GM23338 (cell line): Measurements from ENCODE around the gene WDR37. TPM values are rescaled to one million over a fixed set of nuclear protein-coding genes. Genes with fewer than 3 reads are reported as not detected.

Experiments
- ATAC-seq: fragments of 200-7000 bp; cut with Tn5 transposase; 3 replicates; pipeline ENCODE4 v1.9.1; 2020
- DNase-seq: peaks from one replicate; pipeline ENCODE4 v3.0.0-alpha.2; 2015; ENCODE audit warnings: low spot score
- H2AFZ ChIP-seq: fragments of 200-600 bp; sonication (generic); 2 replicates; pipeline ENCODE4 v1.8.0; 2016; ENCODE audit warnings: antibody characterized with exemption, mild to moderate bottlenecking, moderate library complexity
- H3F3A ChIP-seq: fragments of 200-600 bp; sonication (generic); replicated peaks from 2 replicates; pipeline ENCODE4 v1.8.0; 2017; ENCODE audit warnings: antibody characterized with exemption, mixed run types, low read depth
- H3K27ac ChIP-seq: fragments of 200-600 bp; sonication (generic); 2 replicates; pipeline ENCODE4 v1.6.1; 2016; ENCODE audit warnings: low read depth
- H3K27me3 ChIP-seq: fragments of 200-600 bp; sonication (generic); 2 replicates; pipeline ENCODE4 v1.8.0; 2016; ENCODE audit warnings: mild to moderate bottlenecking, mixed run types, moderate library complexity; ENCODE audit not compliant: insufficient read depth
- H3K36me3 ChIP-seq: fragments of 200-600 bp; sonication (generic); 2 replicates; pipeline ENCODE4 v1.8.0; 2016; ENCODE audit warnings: mild to moderate bottlenecking; ENCODE audit not compliant: insufficient read depth
- H3K4me1 ChIP-seq: fragments of 200-600 bp; sonication (generic); 2 replicates; pipeline ENCODE4 v1.8.0; 2016; ENCODE audit warnings: mild to moderate bottlenecking, moderate library complexity; ENCODE audit not compliant: insufficient read depth
- H3K4me2 ChIP-seq: fragments of 200-600 bp; sonication (generic); 2 replicates; pipeline ENCODE4 v1.7.1; 2017; ENCODE audit warnings: mixed run types
- H3K4me3 ChIP-seq: fragments of 200-600 bp; sonication (generic); 2 replicates; pipeline ENCODE4 v1.6.1; 2016; ENCODE audit warnings: mixed run types
- H3K79me2 ChIP-seq: fragments of 200-600 bp; sonication (generic); replicated peaks from 2 replicates; pipeline ENCODE4 v1.8.0; 2017; ENCODE audit warnings: mild to moderate bottlenecking; ENCODE audit not compliant: insufficient read depth
- H3K9me2 ChIP-seq: fragments of 200-600 bp; sonication (generic); 2 replicates; pipeline ENCODE4 v1.8.0; 2017; ENCODE audit not compliant: insufficient read depth
- H4K20me1 ChIP-seq: fragments of 200-600 bp; sonication (generic); replicated peaks from 2 replicates; pipeline ENCODE4 v1.8.0; 2017; ENCODE audit warnings: mild to moderate bottlenecking; ENCODE audit not compliant: insufficient read depth
- H3K27ac Mint-ChIP-seq: 2 replicates; pipeline ENCODE4 v1.8.0; 2020; ENCODE audit warnings: inconsistent platforms, mild to moderate bottlenecking, moderate library complexity, mixed read lengths
- H3K27me3 Mint-ChIP-seq: 3 replicates; pipeline ENCODE4 v1.8.0; 2022; ENCODE audit warnings: low read depth, mild to moderate bottlenecking, moderate library complexity, mixed read lengths, inconsistent platforms; ENCODE audit not compliant: insufficient read depth, poor library complexity
- H3K36me3 Mint-ChIP-seq: 3 replicates; pipeline ENCODE4 v1.8.0; 2021; ENCODE audit warnings: low read depth, mild to moderate bottlenecking, inconsistent platforms, moderate library complexity, mixed read lengths
- H3K4me1 Mint-ChIP-seq: 3 replicates; pipeline ENCODE4 v1.8.0; 2020; ENCODE audit warnings: mild to moderate bottlenecking, inconsistent platforms, mixed read lengths
- H3K4me3 Mint-ChIP-seq: 3 replicates; pipeline ENCODE4 v1.8.0; 2021; ENCODE audit warnings: moderate library complexity, mild to moderate bottlenecking, inconsistent platforms, mixed read lengths
- H3K9me3 Mint-ChIP-seq: 3 replicates; pipeline ENCODE4 v1.8.0; 2020; ENCODE audit warnings: moderate library complexity, mild to moderate bottlenecking, inconsistent platforms, mixed read lengths
- CREB1 ChIP-seq: fragments of 250-450 bp; sonication (Bioruptor Pico); IDR thresholded peaks from 2 replicates; pipeline ENCODE4 v1.5.0; 2020; ENCODE audit warnings: low read depth, mild to moderate bottlenecking, moderate library complexity
- EZH2 ChIP-seq: fragments of 200-600 bp; sonication (generic); IDR thresholded peaks from one replicate; pipeline ENCODE4 v1.8.0; 2017; ENCODE audit warnings: antibody characterized with exemption, mild to moderate bottlenecking, low read depth; ENCODE audit not compliant: unreplicated experiment
- EZH2phosphoT487 ChIP-seq: fragments of 200-600 bp; sonication (generic); IDR thresholded peaks from one replicate; pipeline ENCODE4 v1.8.1; 2018; ENCODE audit warnings: antibody characterized with exemption; ENCODE audit not compliant: unreplicated experiment
- JUNB ChIP-seq: IDR thresholded peaks from one replicate; pipeline ENCODE4 v1.6.1; 2016; ENCODE audit warnings: antibody characterized with exemption; ENCODE audit not compliant: unreplicated experiment
- NANOG ChIP-seq: IDR thresholded peaks from 2 replicates; pipeline ENCODE4 v1.6.1; 2016; ENCODE audit warnings: antibody characterized with exemption, borderline replicate concordance
- POLR2AphosphoS5 ChIP-seq: IDR thresholded peaks from 2 replicates; pipeline ENCODE4 v1.6.1; 2016; ENCODE audit warnings: antibody characterized with exemption, low read depth
- STAT1 ChIP-seq: IDR thresholded peaks from one replicate; pipeline ENCODE4 v1.6.1; 2016; ENCODE audit warnings: antibody characterized with exemption; ENCODE audit not compliant: unreplicated experiment
- ZNF114 ChIP-seq: fragments of 250-450 bp; sonication (Bioruptor Pico); IDR thresholded peaks from 2 replicates; pipeline ENCODE4 v1.5.0; 2020; ENCODE audit warnings: mild to moderate bottlenecking, moderate library complexity
- ZNF331 ChIP-seq: fragments of 250-450 bp; sonication (Bioruptor Pico); IDR thresholded peaks from 2 replicates; pipeline ENCODE4 v1.5.0; 2020; ENCODE audit warnings: low read depth, mild to moderate bottlenecking, moderate library complexity
- polyA plus RNA-seq: library from polyadenylated mRNA; unstranded; fragments of >200 nt; fragmentation: Nextera tagmentation; extraction: Ambion mirVana; gene quantifications from 2 replicates; pipeline ENCODE4 v1.2.1, GENCODE V29; 2016
- total RNA-seq: library from RNA; depleted of rRNA; stranded (reverse); fragments of >200 nt; shearing (Covaris generic); gene quantifications from 2 replicates; pipeline ENCODE4 v1.2.3, GENCODE V29; 2014
- TF ChIP-seq, protein P1 (sequence below), 2 experiments: fragments of 200-600 bp in 1 of 2; sonication (generic) in 1 of 2; conservative IDR thresholded peaks; 2 replicates each; pipeline versions ENCODE4 v1.5.1 to v1.6.1; 2016 to 2017; ENCODE audit warnings: antibody characterized with exemption in 2 of 2, low read depth in 2 of 2, mild to moderate bottlenecking in 2 of 2, moderate library complexity in 1 of 2
- TF ChIP-seq, protein P2 (sequence below): fragments of 250-450 bp; sonication (Bioruptor Pico); IDR thresholded peaks from 2 replicates; pipeline ENCODE4 v1.5.0; 2020; ENCODE audit warnings: mild to moderate bottlenecking, moderate library complexity
- TF ChIP-seq, protein P3 (sequence below): IDR thresholded peaks from one replicate; pipeline ENCODE4 v1.6.1; 2018; ENCODE audit warnings: antibody characterized with exemption; ENCODE audit not compliant: unreplicated experiment
- TF ChIP-seq, protein P4 (sequence below): IDR thresholded peaks from 2 replicates; pipeline ENCODE4 v1.6.1; 2016; ENCODE audit warnings: antibody characterized with exemption

WDR37 gene
- total and polyA plus RNA-seq, 2 experiments from 2014 or later: 6.0 to 10.2 TPM

DNA sequence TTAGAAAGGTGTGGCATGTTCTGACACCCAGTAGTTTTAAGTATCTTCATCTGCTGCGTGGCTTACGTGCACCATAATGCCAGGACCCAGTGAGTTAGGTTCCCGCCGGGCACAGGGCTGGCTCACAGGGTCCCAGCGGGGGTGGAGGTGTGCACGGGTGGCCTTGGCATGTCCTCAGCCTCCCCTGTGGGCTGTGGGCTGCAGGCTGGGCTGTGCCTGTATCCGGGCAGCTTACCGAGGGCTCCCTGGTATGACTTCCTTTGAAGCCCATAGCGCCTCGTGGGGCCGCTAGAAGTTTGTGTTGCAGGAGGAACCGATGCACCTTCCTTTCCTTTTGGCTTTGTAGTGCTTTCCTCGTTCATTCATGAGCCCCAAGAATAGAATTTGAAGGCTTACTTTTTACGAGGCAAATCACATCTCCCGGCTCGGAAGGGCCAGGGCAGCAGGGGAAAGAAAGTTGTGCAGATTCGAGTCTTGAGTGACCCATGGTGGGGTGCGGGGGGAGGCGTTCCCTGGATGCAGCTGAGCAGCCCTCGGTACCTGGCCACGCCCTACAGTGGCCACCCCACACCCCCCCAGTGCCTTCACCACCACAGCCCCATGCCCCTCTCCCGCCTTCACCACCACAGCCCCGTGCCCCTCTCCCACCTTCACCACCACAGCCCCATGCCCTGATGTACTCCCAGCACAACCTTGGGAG lies 113.2 kb downstream of the WDR37 start:
- no peaks in the 10 kb centered on the region for H3K9me3 Mint-ChIP-seq
- H3K27ac Mint-ChIP-seq: no peak overlapping the region
- H3F3A ChIP-seq: no peaks in the 10 kb centered on the region; the same call in 1 of the 2 replicates
- no peaks in the 10 kb centered on the region for H3K36me3 Mint-ChIP-seq
- no peaks in the 10 kb centered on the region for H3K4me1 ChIP-seq
- no peaks in the 10 kb centered on the region for H3K36me3 ChIP-seq
- H3K27me3 ChIP-seq: no peaks in the 10 kb centered on the region
- no peaks in the 10 kb centered on the region; the same call in 1 of the 3 replicates for H3K4me1 Mint-ChIP-seq
- peaks cover 5% of the 10 kb centered on the region; the same call in 1 of the 2 replicates for H3K9me2 ChIP-seq
- H3K4me3 Mint-ChIP-seq: no peak overlapping the region
- H3K4me2 ChIP-seq: no peak overlapping the region
- no peak overlapping the region for H3K27ac ChIP-seq
- H4K20me1 ChIP-seq: no peaks in the 10 kb centered on the region
- ATAC-seq: peak; percentile 22
- H3K79me2 ChIP-seq: no peaks in the 10 kb centered on the region
- no peak overlapping the region for H3K4me3 ChIP-seq
- peaks cover 18% of the 10 kb centered on the region for H3K27me3 Mint-ChIP-seq
- TF ChIP-seq ZNF331 (CRISPR knock-in tag) (no peak), EZH2phosphoT487 (no peak), POLR2AphosphoS5 (no peak), NANOG (no peak), CREB1 (no peak), ZNF114 (CRISPR knock-in tag) (no peak), JUNB (no peak), STAT1 (no peak), EZH2 (no peak)
- TF ChIP-seq, protein P1, sequence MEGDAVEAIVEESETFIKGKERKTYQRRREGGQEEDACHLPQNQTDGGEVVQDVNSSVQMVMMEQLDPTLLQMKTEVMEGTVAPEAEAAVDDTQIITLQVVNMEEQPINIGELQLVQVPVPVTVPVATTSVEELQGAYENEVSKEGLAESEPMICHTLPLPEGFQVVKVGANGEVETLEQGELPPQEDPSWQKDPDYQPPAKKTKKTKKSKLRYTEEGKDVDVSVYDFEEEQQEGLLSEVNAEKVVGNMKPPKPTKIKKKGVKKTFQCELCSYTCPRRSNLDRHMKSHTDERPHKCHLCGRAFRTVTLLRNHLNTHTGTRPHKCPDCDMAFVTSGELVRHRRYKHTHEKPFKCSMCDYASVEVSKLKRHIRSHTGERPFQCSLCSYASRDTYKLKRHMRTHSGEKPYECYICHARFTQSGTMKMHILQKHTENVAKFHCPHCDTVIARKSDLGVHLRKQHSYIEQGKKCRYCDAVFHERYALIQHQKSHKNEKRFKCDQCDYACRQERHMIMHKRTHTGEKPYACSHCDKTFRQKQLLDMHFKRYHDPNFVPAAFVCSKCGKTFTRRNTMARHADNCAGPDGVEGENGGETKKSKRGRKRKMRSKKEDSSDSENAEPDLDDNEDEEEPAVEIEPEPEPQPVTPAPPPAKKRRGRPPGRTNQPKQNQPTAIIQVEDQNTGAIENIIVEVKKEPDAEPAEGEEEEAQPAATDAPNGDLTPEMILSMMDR (conservative IDR thresholded peaks at IDR 0.05; ENCODE audit: low read depth in 2 of 2): no peak
- TF ChIP-seq, protein P2, sequence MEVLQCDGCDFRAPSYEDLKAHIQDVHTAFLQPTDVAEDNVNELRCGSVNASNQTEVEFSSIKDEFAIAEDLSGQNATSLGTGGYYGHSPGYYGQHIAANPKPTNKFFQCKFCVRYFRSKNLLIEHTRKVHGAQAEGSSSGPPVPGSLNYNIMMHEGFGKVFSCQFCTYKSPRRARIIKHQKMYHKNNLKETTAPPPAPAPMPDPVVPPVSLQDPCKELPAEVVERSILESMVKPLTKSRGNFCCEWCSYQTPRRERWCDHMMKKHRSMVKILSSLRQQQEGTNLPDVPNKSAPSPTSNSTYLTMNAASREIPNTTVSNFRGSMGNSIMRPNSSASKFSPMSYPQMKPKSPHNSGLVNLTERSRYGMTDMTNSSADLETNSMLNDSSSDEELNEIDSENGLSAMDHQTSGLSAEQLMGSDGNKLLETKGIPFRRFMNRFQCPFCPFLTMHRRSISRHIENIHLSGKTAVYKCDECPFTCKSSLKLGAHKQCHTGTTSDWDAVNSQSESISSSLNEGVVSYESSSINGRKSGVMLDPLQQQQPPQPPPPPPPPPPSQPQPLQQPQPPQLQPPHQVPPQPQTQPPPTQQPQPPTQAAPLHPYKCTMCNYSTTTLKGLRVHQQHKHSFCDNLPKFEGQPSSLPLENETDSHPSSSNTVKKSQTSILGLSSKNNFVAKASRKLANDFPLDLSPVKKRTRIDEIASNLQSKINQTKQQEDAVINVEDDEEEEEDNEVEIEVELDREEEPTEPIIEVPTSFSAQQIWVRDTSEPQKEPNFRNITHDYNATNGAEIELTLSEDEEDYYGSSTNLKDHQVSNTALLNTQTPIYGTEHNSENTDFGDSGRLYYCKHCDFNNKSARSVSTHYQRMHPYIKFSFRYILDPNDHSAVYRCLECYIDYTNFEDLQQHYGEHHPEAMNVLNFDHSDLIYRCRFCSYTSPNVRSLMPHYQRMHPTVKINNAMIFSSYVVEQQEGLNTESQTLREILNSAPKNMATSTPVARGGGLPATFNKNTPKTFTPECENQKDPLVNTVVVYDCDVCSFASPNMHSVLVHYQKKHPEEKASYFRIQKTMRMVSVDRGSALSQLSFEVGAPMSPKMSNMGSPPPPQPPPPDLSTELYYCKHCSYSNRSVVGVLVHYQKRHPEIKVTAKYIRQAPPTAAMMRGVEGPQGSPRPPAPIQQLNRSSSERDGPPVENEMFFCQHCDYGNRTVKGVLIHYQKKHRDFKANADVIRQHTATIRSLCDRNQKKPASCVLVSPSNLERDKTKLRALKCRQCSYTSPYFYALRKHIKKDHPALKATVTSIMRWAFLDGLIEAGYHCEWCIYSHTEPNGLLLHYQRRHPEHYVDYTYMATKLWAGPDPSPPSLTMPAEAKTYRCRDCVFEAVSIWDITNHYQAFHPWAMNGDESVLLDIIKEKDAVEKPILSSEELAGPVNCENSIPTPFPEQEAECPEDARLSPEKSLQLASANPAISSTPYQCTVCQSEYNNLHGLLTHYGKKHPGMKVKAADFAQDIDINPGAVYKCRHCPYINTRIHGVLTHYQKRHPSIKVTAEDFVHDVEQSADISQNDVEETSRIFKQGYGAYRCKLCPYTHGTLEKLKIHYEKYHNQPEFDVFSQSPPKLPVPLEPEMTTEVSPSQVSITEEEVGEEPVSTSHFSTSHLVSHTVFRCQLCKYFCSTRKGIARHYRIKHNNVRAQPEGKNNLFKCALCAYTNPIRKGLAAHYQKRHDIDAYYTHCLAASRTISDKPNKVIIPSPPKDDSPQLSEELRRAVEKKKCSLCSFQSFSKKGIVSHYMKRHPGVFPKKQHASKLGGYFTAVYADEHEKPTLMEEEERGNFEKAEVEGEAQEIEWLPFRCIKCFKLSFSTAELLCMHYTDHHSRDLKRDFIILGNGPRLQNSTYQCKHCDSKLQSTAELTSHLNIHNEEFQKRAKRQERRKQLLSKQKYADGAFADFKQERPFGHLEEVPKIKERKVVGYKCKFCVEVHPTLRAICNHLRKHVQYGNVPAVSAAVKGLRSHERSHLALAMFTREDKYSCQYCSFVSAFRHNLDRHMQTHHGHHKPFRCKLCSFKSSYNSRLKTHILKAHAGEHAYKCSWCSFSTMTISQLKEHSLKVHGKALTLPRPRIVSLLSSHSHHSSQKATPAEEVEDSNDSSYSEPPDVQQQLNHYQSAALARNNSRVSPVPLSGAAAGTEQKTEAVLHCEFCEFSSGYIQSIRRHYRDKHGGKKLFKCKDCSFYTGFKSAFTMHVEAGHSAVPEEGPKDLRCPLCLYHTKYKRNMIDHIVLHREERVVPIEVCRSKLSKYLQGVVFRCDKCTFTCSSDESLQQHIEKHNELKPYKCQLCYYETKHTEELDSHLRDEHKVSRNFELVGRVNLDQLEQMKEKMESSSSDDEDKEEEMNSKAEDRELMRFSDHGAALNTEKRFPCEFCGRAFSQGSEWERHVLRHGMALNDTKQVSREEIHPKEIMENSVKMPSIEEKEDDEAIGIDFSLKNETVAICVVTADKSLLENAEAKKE (CRISPR knock-in tag): no peak
- TF ChIP-seq, protein P3, sequence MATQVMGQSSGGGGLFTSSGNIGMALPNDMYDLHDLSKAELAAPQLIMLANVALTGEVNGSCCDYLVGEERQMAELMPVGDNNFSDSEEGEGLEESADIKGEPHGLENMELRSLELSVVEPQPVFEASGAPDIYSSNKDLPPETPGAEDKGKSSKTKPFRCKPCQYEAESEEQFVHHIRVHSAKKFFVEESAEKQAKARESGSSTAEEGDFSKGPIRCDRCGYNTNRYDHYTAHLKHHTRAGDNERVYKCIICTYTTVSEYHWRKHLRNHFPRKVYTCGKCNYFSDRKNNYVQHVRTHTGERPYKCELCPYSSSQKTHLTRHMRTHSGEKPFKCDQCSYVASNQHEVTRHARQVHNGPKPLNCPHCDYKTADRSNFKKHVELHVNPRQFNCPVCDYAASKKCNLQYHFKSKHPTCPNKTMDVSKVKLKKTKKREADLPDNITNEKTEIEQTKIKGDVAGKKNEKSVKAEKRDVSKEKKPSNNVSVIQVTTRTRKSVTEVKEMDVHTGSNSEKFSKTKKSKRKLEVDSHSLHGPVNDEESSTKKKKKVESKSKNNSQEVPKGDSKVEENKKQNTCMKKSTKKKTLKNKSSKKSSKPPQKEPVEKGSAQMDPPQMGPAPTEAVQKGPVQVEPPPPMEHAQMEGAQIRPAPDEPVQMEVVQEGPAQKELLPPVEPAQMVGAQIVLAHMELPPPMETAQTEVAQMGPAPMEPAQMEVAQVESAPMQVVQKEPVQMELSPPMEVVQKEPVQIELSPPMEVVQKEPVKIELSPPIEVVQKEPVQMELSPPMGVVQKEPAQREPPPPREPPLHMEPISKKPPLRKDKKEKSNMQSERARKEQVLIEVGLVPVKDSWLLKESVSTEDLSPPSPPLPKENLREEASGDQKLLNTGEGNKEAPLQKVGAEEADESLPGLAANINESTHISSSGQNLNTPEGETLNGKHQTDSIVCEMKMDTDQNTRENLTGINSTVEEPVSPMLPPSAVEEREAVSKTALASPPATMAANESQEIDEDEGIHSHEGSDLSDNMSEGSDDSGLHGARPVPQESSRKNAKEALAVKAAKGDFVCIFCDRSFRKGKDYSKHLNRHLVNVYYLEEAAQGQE: no peak
- TF ChIP-seq, protein P4, sequence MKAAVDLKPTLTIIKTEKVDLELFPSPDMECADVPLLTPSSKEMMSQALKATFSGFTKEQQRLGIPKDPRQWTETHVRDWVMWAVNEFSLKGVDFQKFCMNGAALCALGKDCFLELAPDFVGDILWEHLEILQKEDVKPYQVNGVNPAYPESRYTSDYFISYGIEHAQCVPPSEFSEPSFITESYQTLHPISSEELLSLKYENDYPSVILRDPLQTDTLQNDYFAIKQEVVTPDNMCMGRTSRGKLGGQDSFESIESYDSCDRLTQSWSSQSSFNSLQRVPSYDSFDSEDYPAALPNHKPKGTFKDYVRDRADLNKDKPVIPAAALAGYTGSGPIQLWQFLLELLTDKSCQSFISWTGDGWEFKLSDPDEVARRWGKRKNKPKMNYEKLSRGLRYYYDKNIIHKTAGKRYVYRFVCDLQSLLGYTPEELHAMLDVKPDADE: no peak
- no peak overlapping the region for H2AFZ ChIP-seq
- DNase-seq: no peak
